Measurements from ENCODE around the gene SAE1.

Gene SAE1

GRCh38 chr19:47168065-47168464, 37.4 kb downstream of the SAE1 start:
- DNase-seq: no peak

- no peak for DNase-seq
Observed at GRCh38 chr19:47172666-47173455, 42.2 kb downstream of the SAE1 start.

DNA sequence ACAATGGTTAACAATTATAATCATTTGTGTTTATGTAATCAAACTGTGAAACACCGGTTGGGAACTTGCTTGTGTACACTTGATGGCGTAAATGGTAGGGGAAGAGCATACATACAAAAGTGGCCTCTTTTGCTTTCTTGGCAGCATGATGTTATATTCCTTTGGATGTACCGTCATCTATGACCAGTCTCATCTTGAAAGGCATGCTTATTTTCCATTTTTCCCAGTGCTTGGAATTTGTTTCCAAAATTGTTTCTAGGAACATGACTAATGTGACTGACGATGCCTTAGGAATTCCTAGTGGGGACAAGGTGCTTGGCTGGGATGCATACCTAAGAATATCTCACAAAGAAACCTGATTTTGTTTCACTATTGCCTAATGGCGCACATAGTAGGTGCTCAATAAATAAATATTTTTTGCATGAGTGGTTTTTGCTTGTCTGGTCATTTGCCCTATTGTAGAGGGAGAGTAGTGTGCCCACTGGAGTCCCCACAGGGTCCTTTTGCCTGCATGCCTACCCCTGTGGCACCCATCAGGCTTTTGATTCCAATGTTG, 45.5 kb downstream of the SAE1 start:
- DNase-seq: no peak

DNA sequence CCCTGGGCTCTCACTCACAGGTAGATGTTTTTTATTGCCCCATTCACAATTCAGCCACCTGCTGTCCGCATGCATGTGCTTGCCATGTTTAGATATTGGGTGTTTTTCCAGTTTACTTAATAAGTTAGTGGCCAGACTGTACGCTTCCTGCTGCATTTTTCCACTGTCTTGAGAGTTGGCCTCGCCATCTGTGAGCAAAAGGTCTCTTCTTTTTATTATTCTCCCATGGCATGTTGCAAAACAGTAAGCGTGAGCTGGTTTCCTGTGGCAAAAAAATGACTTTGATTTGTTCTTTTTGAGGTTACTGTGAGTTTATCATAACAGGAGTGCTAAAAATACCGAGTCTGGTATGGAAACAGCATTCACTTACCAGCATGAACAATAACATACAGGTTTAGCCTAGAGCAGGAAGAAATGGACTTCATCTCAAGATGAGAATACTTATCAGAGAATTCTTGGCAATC, 46.0 kb downstream of the SAE1 start:
- DNase-seq: peak in 1 of 4 experiments; percentile 14

- no peak for DNase-seq
Observed at GRCh38 chr19:47179653-47180310, 49.1 kb downstream of the SAE1 start.

DNA sequence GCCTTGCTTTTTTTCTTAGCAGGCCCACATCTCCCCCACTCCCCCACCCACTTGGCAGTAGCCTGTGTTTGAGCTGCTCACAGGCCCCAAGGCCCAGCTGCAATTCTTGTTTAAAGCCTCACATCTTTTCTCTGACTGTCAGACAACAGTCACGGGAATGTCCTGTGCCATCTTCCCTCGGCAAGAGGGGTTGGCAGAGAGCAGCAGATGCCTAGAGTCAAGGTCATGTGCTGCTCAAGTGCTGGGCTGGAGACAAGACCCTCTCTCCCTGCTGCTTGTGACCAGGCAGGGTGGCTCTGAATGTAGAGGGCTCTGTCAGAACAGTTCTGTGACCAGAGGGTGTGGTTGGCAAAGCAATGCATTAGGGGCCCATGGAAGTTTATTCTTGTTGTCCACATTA, 53.0 kb downstream of the SAE1 start:
- DNase-seq: no peak

- DNase-seq: peak; percentile 32 to 71 (median 55)
Observed at GRCh38 chr19:47186446-47187334, 56.1 kb downstream of the SAE1 start.

- no peak for DNase-seq
Observed at GRCh38 chr19:47187335-47187655, 56.7 kb downstream of the SAE1 start.

DNA sequence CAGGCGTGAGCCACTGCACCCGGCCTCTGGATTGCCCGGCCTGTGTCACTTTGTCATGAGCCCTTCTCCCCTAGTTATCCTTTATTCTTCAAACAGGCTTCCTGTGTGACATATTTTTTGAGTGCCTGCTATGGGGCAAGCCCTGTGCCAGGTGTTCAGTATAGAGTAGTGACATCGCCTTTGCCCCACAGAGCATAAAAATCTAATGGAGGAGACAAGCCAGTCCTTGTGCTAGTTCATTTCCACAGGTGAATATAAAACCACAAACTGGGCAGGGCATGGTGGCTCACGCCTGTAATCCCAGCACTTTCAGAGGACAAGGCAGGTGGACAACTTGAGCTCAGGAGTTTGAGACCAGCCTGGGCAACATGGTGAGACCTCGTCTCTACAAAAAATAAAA, 57.2 kb downstream of the SAE1 start:
- no peak for DNase-seq

- DNase-seq: no peak
Observed at GRCh38 chr19:47188507-47189033, 57.9 kb downstream of the SAE1 start.

GRCh38 chr19:47190167-47190727, 59.6 kb downstream of the SAE1 start:
- DNase-seq: peak in 3 of 4 experiments; percentile 18 to 43 (median 41)

DNA sequence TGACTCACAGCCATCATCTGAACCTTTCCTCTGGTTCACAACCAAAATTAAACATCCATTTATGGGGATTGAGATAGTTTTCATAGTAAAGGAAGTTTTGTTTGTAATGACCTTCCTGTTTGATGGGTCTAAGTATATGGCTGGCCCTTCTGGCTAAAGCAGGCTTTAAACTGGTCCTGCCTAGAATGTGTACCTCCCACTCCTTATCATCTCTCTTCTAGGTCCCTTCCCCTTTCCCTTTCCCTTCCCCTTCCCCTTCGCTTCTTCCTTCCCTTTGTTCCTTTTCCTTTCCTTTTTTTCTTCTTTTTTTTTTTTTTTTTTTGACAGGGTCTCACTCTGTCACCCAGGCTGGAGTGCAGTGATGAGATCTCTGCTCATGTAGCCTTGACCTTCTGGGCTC, 64.8 kb downstream of the SAE1 start:
- no peak for DNase-seq

GRCh38 chr19:47197141-47197540, 66.5 kb downstream of the SAE1 start:
- no peak for DNase-seq

DNA sequence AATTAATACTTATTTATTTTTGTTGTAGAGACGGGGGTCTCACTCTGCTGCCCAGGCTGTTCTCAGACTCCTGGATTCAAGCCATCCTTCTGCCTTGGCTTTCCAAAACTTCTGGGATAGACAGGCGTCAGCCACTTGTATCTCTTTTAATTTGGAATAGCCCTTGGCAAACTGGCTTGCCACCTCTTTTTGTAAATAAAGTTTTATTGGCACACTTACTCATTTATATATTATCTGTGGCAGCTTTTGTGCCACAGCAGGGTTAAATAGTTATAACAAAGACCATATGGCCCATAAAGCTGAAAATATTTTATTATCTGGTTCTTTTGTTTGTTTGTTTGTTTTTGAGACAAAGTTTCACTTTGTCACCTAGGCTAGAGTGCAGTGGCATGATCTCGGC, 69.9 kb downstream of the SAE1 start:
- DNase-seq: no peak

GRCh38 chr19:47203254-47203653, 72.6 kb downstream of the SAE1 start:
- no peak for DNase-seq

DNA sequence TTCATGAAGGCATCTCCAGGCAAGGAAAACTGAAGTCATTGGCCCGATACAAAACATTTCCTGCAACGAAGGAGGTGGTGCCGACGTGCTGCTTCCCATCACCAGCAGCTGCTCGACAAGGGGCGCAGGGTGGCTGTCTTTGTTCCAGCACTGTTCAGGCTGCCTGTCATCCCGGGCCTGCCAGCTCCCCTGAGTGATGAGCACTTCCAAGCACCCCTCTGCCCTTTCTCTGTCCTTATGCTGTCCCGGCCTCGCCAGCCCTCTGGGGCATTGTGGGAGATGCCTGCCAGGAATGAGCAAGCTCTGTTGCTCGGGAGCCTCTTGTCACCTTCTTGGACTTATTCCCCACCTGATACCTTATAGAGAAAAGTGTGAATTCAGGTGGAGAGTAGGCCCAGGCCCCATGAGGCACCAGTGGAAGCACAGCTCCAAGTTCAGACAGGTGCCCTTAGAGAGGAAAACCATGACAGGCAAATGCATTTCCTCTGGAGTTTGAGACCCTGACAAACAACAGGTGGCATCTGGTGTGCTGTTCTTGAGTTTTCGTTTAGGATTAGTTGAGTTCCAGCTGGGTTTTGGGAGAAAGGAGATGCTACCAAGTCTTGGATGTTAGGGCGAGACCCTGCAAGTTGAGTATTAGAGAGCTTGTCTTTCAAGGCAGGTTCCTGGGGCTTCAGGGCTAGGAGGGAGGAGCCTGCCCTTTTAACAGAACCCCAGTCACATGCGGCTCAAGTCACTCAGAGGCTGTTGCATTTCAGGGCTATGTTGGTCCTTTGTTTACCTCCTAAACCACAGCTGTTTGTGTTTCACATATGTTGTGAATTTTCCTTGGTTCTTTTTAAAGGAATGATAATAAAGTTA, 78.9 kb downstream of the SAE1 start:
- DNase-seq: no peak

- no peak for DNase-seq
Observed at GRCh38 chr19:47210180-47210490, 79.5 kb downstream of the SAE1 start.

- peak; percentile 38 to 67 (median 62) for DNase-seq
Observed at GRCh38 chr19:47210689-47211316, 80.2 kb downstream of the SAE1 start.

GRCh38 chr19:47215581-47215980, 84.9 kb downstream of the SAE1 start:
- no peak for DNase-seq

GRCh38 chr19:47221080-47221841, 90.6 kb downstream of the SAE1 start:
- no peak for DNase-seq
